Measurements from ENCODE around the gene PTPN7.
"Not testable (repeated sequence)": the region's sequence is repeated elsewhere in the genome, so short reads cannot be mapped to it uniquely, and the experiment has no call there.

Gene PTPN7

GRCh38 chr1:202160377-202160940, at the start of gene PTPN7:
Gene PTPN7 (minus strand): TSS chr1:202160602. CDS start chr1:202159402, 1,200 bp downstream.
- no peak for DNase-seq

- DNase-seq, result no peak
Measured at GRCh38 chr1:202208351-202208857, 48.0 kb upstream of the PTPN7 start.

GRCh38 chr1:202207292-202207691, 46.9 kb upstream of the PTPN7 start:
- DNase-seq, result peak; percentile 19

GRCh38 chr1:202205523-202206190, 45.3 kb upstream of the PTPN7 start:
- DNase-seq, result no peak

- DNase-seq, result no peak
Measured at GRCh38 chr1:202204065-202204464, 43.7 kb upstream of the PTPN7 start.

GRCh38 chr1:202203238-202204039, 43.0 kb upstream of the PTPN7 start:
- DNase-seq, result no peak

GRCh38 chr1:202202500-202203168, 42.2 kb upstream of the PTPN7 start:
- no peak for DNase-seq

GRCh38 chr1:202201971-202202370, 41.6 kb upstream of the PTPN7 start:
- DNase-seq, result no peak

- DNase-seq, result no peak
Measured at GRCh38 chr1:202201266-202201665, 40.9 kb upstream of the PTPN7 start.

- no peak for DNase-seq
Measured at GRCh38 chr1:202200669-202201068, 40.3 kb upstream of the PTPN7 start.

- DNase-seq, result peak; percentile 32
Measured at GRCh38 chr1:202200112-202200548, 39.7 kb upstream of the PTPN7 start.

GRCh38 chr1:202199040-202199889, 38.9 kb upstream of the PTPN7 start:
- no peak for DNase-seq

- DNase-seq, result no peak
Measured at GRCh38 chr1:202198366-202198724, 37.9 kb upstream of the PTPN7 start.

GRCh38 chr1:202197653-202198365, 37.4 kb upstream of the PTPN7 start:
- DNase-seq, result no peak

GRCh38 chr1:202194328-202194648, 33.9 kb upstream of the PTPN7 start:
- no peak for DNase-seq

- DNase-seq, result no peak
Measured at GRCh38 chr1:202193614-202194327, 33.4 kb upstream of the PTPN7 start, which contains the start of gene LGR6. Gene LGR6 (plus strand): TSS chr1:202193799. CDS start chr1:202193990, 191 bp downstream.

- DNase-seq, result peak; percentile 31
Measured at GRCh38 chr1:202192770-202193613, 32.6 kb upstream of the PTPN7 start.

- not testable (repeated sequence) for DNase-seq
Measured at GRCh38 chr1:202191391-202191790, 31.0 kb upstream of the PTPN7 start.

GRCh38 chr1:202189918-202190715, 29.7 kb upstream of the PTPN7 start:
- no peak for DNase-seq
